ENCODE data around the gene MEGF9.
"Not testable (repeated sequence)": the region's sequence is repeated elsewhere in the genome, so short reads cannot be mapped to it uniquely, and the experiment has no call there.

Gene MEGF9

GRCh38 chr9:120714088-120714845 lies at the start of gene MEGF9:
Gene MEGF9 (minus strand): TSS chr9:120714470. CDS start chr9:120714358, 112 bp downstream.
- peak; percentile 96 for DNase-seq (ENCODE audit: low spot score)

- no peak for DNase-seq (ENCODE audit: low spot score)
Observed at GRCh38 chr9:120761006-120761405, 46.7 kb upstream of the MEGF9 start.

GRCh38 chr9:120759755-120760400 lies 45.6 kb upstream of the MEGF9 start:
- DNase-seq (ENCODE audit: low spot score) = no peak

- no peak for DNase-seq (ENCODE audit: low spot score)
Observed at GRCh38 chr9:120758544-120758943, 44.3 kb upstream of the MEGF9 start.

- no peak for DNase-seq (ENCODE audit: low spot score)
Observed at GRCh38 chr9:120757026-120757913, 43.0 kb upstream of the MEGF9 start.

- DNase-seq (ENCODE audit: low spot score) = no peak
Observed at GRCh38 chr9:120756531-120756930, 42.3 kb upstream of the MEGF9 start.

GRCh38 chr9:120755810-120756434 lies 41.7 kb upstream of the MEGF9 start:
- DNase-seq (ENCODE audit: low spot score) = peak; percentile 84

- DNase-seq (ENCODE audit: low spot score) = no peak
Observed at GRCh38 chr9:120755044-120755443, 40.8 kb upstream of the MEGF9 start.

- DNase-seq (ENCODE audit: low spot score) = no peak
Observed at GRCh38 chr9:120750421-120750820, 36.2 kb upstream of the MEGF9 start.

GRCh38 chr9:120746366-120746765 lies 32.1 kb upstream of the MEGF9 start:
- DNase-seq (ENCODE audit: low spot score) = not testable (repeated sequence)

GRCh38 chr9:120745278-120745677 lies 31.0 kb upstream of the MEGF9 start:
- DNase-seq (ENCODE audit: low spot score) = no peak

- peak; percentile 39 for DNase-seq (ENCODE audit: low spot score)
Observed at GRCh38 chr9:120742951-120743416, 28.7 kb upstream of the MEGF9 start.

- no peak for DNase-seq (ENCODE audit: low spot score)
Observed at GRCh38 chr9:120741701-120742100, 27.4 kb upstream of the MEGF9 start.

- no peak for DNase-seq (ENCODE audit: low spot score)
Observed at GRCh38 chr9:120741191-120741590, 26.9 kb upstream of the MEGF9 start.

GRCh38 chr9:120740132-120740531 lies 25.9 kb upstream of the MEGF9 start:
- no peak for DNase-seq (ENCODE audit: low spot score)

- DNase-seq (ENCODE audit: low spot score) = no peak
Observed at GRCh38 chr9:120737416-120738165, 23.3 kb upstream of the MEGF9 start.

GRCh38 chr9:120736881-120737280 lies 22.6 kb upstream of the MEGF9 start:
- no peak for DNase-seq (ENCODE audit: low spot score)

- no peak for DNase-seq (ENCODE audit: low spot score)
Observed at GRCh38 chr9:120735415-120736126, 21.3 kb upstream of the MEGF9 start.

- no peak for DNase-seq (ENCODE audit: low spot score)
Observed at GRCh38 chr9:120734607-120735410, 20.5 kb upstream of the MEGF9 start.

GRCh38 chr9:120733190-120733589 lies 18.9 kb upstream of the MEGF9 start:
- DNase-seq (ENCODE audit: low spot score) = no peak

Data from CD4-positive, alpha-beta T cell treated with Interleukin-2 at 100 ng/mL for 4 hours (primary cell).